H1 (cell line): Measurements from ENCODE around the gene PCCA. TPM values are rescaled to one million over a fixed set of nuclear protein-coding genes. Genes with fewer than 3 reads are reported as not detected.

ENCODE experiments used
- CTCF ChIA-PET: fragments of 300-600 bp; sonication (Branson Sonifier 250); formaldehyde crosslinking; loops from one replicate; lab custom pipeline; 2021; ENCODE audit not compliant: partially characterized antibody; lab: Charles Lee
- POLR2A ChIA-PET: fragments of 300-600 bp; sonication (Branson Sonifier 250); formaldehyde crosslinking; loops from one replicate; lab custom pipeline; 2021; ENCODE audit warnings: inconsistent platforms; ENCODE audit not compliant: partially characterized antibody; lab: Charles Lee
- DNase-seq, 2 experiments: peaks; one replicate each; pipeline versions ENCODE4 v3.0.0 to v3.0.0-alpha.2; 2010 to 2022; ENCODE audit warnings: low spot score in 2 of 2, low read depth in 1 of 2, mixed read lengths in 1 of 2
- FAIRE-seq: peaks from 2 replicates; lab custom pipeline; 2011; peaks lifted over from hg19 to GRCh38; lab: Jason Lieb, UNC
- H2AFZ ChIP-seq: 2 replicates; pipeline ENCODE4 v1.8.1; 2012; ENCODE audit warnings: low read length, inconsistent platforms
- H2AK5ac ChIP-seq: 2 replicates; pipeline ENCODE4 v1.6.1; 2013; ENCODE audit warnings: low read depth, low read length
- H2BK120ac ChIP-seq: replicated peaks from 2 replicates; pipeline ENCODE3; 2013; ENCODE audit warnings: low read depth, low read length, inconsistent platforms
- H2BK12ac ChIP-seq: 2 replicates; pipeline ENCODE4 v1.6.1; 2013; ENCODE audit warnings: low read depth, low read length
- H2BK15ac ChIP-seq: 2 replicates; pipeline ENCODE4 v1.6.1; 2013; ENCODE audit warnings: low read length
- H2BK20ac ChIP-seq: 2 replicates; pipeline ENCODE4 v1.6.1; 2013; ENCODE audit warnings: low read length
- H2BK5ac ChIP-seq: 2 replicates; pipeline ENCODE4 v1.6.1; 2013; ENCODE audit warnings: low read depth, low read length
- H3K14ac ChIP-seq: 2 replicates; pipeline ENCODE4 v1.6.1; 2013; ENCODE audit warnings: inconsistent platforms; ENCODE audit not compliant: insufficient read length
- H3K18ac ChIP-seq: 2 replicates; pipeline ENCODE4 v1.6.1; 2013; ENCODE audit warnings: low read length; ENCODE audit errors: extremely low read depth
- H3K23ac ChIP-seq: 2 replicates; pipeline ENCODE4 v1.6.1; 2013; ENCODE audit warnings: inconsistent platforms; ENCODE audit not compliant: insufficient read length
- H3K23me2 ChIP-seq: 2 replicates; pipeline ENCODE4 v1.6.1; 2013; ENCODE audit warnings: low read depth, low read length
- H3K27ac ChIP-seq: 2 replicates; pipeline ENCODE4 v1.6.1; 2011; ENCODE audit warnings: low read depth, low read length, inconsistent platforms
- H3K27me3 ChIP-seq, 4 experiments: replicated peaks in 1 of 4; 1 replicate in 1 of 4; 2 replicates in 3 of 4; pipeline versions ENCODE4 v1.6.1 to v1.8.1; 2011 to 2013; ENCODE audit warnings: low read length in 3 of 4, mild to moderate bottlenecking in 3 of 4, inconsistent platforms in 2 of 4, mixed read lengths in 2 of 4, moderate library complexity in 1 of 4; ENCODE audit not compliant: control insufficient read depth in 3 of 4, insufficient read depth in 3 of 4; ENCODE audit errors: extremely low read depth in 1 of 4
- H3K36me3 ChIP-seq, 4 experiments: 2 replicates each; pipeline versions ENCODE4 v1.6.1 to v1.8.1; 2011 to 2013; ENCODE audit warnings: mild to moderate bottlenecking in 4 of 4, low read length in 3 of 4, moderate library complexity in 2 of 4, control low read depth in 1 of 4, inconsistent platforms in 1 of 4; ENCODE audit not compliant: insufficient read depth in 4 of 4, control insufficient read depth in 2 of 4
- H3K4ac ChIP-seq: replicated peaks from 2 replicates; pipeline ENCODE3; 2013; ENCODE audit warnings: low read length, low read depth, mixed read lengths, inconsistent platforms; ENCODE audit not compliant: insufficient read length
- H3K4me1 ChIP-seq, 4 experiments: replicated peaks in 1 of 4; 1 replicate in 1 of 4; 2 replicates in 3 of 4; pipeline versions ENCODE4 v1.6.1 to v1.8.1; 2011 to 2013; ENCODE audit warnings: low read length in 3 of 4, inconsistent platforms in 2 of 4, mixed read lengths in 1 of 4; ENCODE audit not compliant: insufficient read depth in 4 of 4, control insufficient read depth in 3 of 4
- H3K4me2 ChIP-seq, 2 experiments: 2 replicates each; pipeline versions ENCODE4 v1.6.1 to v1.8.1; 2011 to 2013; ENCODE audit warnings: low read depth in 2 of 2, low read length in 2 of 2, control low read depth in 1 of 2, inconsistent platforms in 1 of 2, mild to moderate bottlenecking in 1 of 2; ENCODE audit not compliant: insufficient read depth in 1 of 2
- H3K4me3 ChIP-seq, 4 experiments: fragments of 200-600, 300-600 bp in 1 of 4; sonication (generic), shearing (Covaris generic), sonication (Bioruptor Twin) in 1 of 4; 2 replicates each; pipeline versions ENCODE4 v1.5.1 to v1.8.1; 2011 to 2016; ENCODE audit warnings: low read length in 4 of 4, low read depth in 3 of 4, control low read depth in 2 of 4, inconsistent platforms in 2 of 4, mild to moderate bottlenecking in 2 of 4, mixed read lengths in 1 of 4, moderate library complexity in 1 of 4; ENCODE audit not compliant: insufficient read depth in 2 of 4; ENCODE audit errors: extremely low read depth in 1 of 4
- H3K56ac ChIP-seq: replicated peaks from 2 replicates; pipeline ENCODE3; 2013; ENCODE audit warnings: low read depth, mild to moderate bottlenecking, mixed read lengths, low read length, inconsistent platforms; ENCODE audit not compliant: insufficient read length
- H3K79me1 ChIP-seq: 2 replicates; pipeline ENCODE4 v1.6.1; 2013; ENCODE audit warnings: low read depth, low read length, control low read depth
- H3K79me2 ChIP-seq, 2 experiments: 2 replicates each; pipeline versions ENCODE4 v1.6.1 to v1.8.1; 2012 to 2013; ENCODE audit warnings: low read length in 2 of 2, mild to moderate bottlenecking in 2 of 2, inconsistent platforms in 1 of 2; ENCODE audit not compliant: insufficient read depth in 2 of 2, control insufficient read depth in 1 of 2
- H3K9ac ChIP-seq, 4 experiments: replicated peaks in 1 of 4; 1 replicate in 1 of 4; 2 replicates in 3 of 4; pipeline versions ENCODE4 v1.6.1 to v1.8.1; 2011 to 2013; ENCODE audit warnings: low read depth in 3 of 4, low read length in 3 of 4, control low read depth in 2 of 4, mild to moderate bottlenecking in 2 of 4, moderate library complexity in 2 of 4, inconsistent platforms in 1 of 4; ENCODE audit errors: extremely low read depth in 1 of 4
- H3K9me3 ChIP-seq, 2 experiments: 2 replicates each; pipeline versions ENCODE4 v1.6.1 to v1.8.1; 2012 to 2013; ENCODE audit warnings: mild to moderate bottlenecking in 2 of 2, moderate library complexity in 2 of 2, control low read depth in 1 of 2, inconsistent platforms in 1 of 2, low read depth in 1 of 2, low read length in 1 of 2, mixed read lengths in 1 of 2; ENCODE audit not compliant: insufficient read depth in 2 of 2
- H4K20me1 ChIP-seq, 2 experiments: replicated peaks in 1 of 2; 2 replicates each; pipeline versions ENCODE3 to v1.8.1; 2011 to 2013; ENCODE audit warnings: inconsistent platforms in 2 of 2, low read length in 2 of 2, mild to moderate bottlenecking in 1 of 2; ENCODE audit not compliant: insufficient read depth in 2 of 2, control insufficient read depth in 1 of 2
- H4K5ac ChIP-seq: 2 replicates; pipeline ENCODE4 v1.6.1; 2013; ENCODE audit warnings: low read length, low read depth, mixed read lengths, inconsistent platforms; ENCODE audit not compliant: insufficient read length
- H4K8ac ChIP-seq: 2 replicates; pipeline ENCODE4 v1.8.0; 2013; ENCODE audit warnings: mild to moderate bottlenecking, moderate library complexity, low read length, inconsistent platforms; ENCODE audit not compliant: insufficient read depth; ENCODE audit errors: extremely low read depth
- H4K91ac ChIP-seq: replicated peaks from 2 replicates; pipeline ENCODE3; 2013; ENCODE audit warnings: low read length, mixed read lengths, inconsistent platforms; ENCODE audit not compliant: insufficient read length
- ASH2L ChIP-seq: fragments of 200-600, 300-600 bp; sonication (generic); IDR thresholded peaks from one replicate; pipeline ENCODE4 v1.7.1; 2017; ENCODE audit warnings: low read length
- ATF3 ChIP-seq: IDR thresholded peaks from 2 replicates; pipeline ENCODE4 v1.6.1; 2011; ENCODE audit warnings: low read depth, mild to moderate bottlenecking, low read length; ENCODE audit not compliant: insufficient read depth
- BACH1 ChIP-seq: IDR thresholded peaks from 2 replicates; pipeline ENCODE4 v1.6.1; 2012; ENCODE audit warnings: low read length, improper control_type of control experiment
- EP300 ChIP-seq, 2 experiments: IDR thresholded peaks; 1 replicate in 1 of 2; 2 replicates in 1 of 2; pipeline ENCODE4 v1.6.1; 2011 to 2012; ENCODE audit warnings: low read depth in 2 of 2, low read length in 2 of 2, mild to moderate bottlenecking in 2 of 2, borderline replicate concordance in 1 of 2, inconsistent platforms in 1 of 2, moderate library complexity in 1 of 2
- GABPA ChIP-seq: IDR thresholded peaks from 2 replicates; pipeline ENCODE4 v1.6.1; 2011; ENCODE audit warnings: mild to moderate bottlenecking, low read length, moderate library complexity, borderline replicate concordance; ENCODE audit not compliant: insufficient read depth
- POLR2AphosphoS5 ChIP-seq: IDR thresholded peaks from 2 replicates; pipeline ENCODE4 v1.6.1; 2011; ENCODE audit warnings: low read depth, low read length
- TCF12 ChIP-seq: IDR thresholded peaks from 2 replicates; pipeline ENCODE4 v1.6.1; 2011; ENCODE audit warnings: low read depth, mild to moderate bottlenecking, low read length
- ZNF274 ChIP-seq: IDR thresholded peaks from 2 replicates; pipeline ENCODE4 v1.7.0; 2012; ENCODE audit warnings: low read length, borderline replicate concordance; ENCODE audit errors: extremely low read depth
- WGBS, 2 experiments: shearing (Covaris generic) in 1 of 2; methylation state at CpG; one replicate each; pipeline versions ENCODE4 v1.1.6 to v1.1.7; 2013 to 2015; ENCODE audit warnings: low lambda C conversion rate in 2 of 2, mixed read lengths in 2 of 2, inconsistent platforms in 1 of 2, low coverage in 1 of 2, missing lambda C conversion rate in 1 of 2; ENCODE audit not compliant: insufficient replicate concordance in 2 of 2, insufficient coverage in 1 of 2, insufficient read length in 1 of 2; ENCODE audit errors: extremely low coverage in 1 of 2, missing lambda C conversion rate in 1 of 2; 5-methylcytosine and 5-hydroxymethylcytosine counted together
- polyA plus RNA-seq, 7 experiments: library from polyadenylated mRNA; depleted of rRNA in 3 of 7; stranded (reverse) in 5 of 7; unstranded in 2 of 7; fragments of >200 nt in 5 of 7; fragments of 200-250 nt in 2 of 7; gene quantifications; 1 replicate in 5 of 7; 2 replicates in 1 of 7; 4 replicates in 1 of 7; pipeline versions ENCODE4 v1.2.1 to v1.2.3, GENCODE V29; 2011 to 2013; ENCODE audit warnings: missing spikeins in 2 of 7, mixed read lengths in 2 of 7
- total RNA-seq: library from RNA; stranded (reverse); fragmentation: NEBNext Ultra II Directional; extraction: Animal tissue kit (Norgen Biotek cat#: 25700); gene quantifications from 2 replicates; pipeline ENCODE4 v1.2.1, GENCODE V29; 2021

PCCA gene
- total and polyA plus RNA-seq, 2 of the 8 experiments (the other 6 are each of a cell fraction or from before 2014, with no cell fraction given) = 18.4 to 49.8 TPM

DNA sequence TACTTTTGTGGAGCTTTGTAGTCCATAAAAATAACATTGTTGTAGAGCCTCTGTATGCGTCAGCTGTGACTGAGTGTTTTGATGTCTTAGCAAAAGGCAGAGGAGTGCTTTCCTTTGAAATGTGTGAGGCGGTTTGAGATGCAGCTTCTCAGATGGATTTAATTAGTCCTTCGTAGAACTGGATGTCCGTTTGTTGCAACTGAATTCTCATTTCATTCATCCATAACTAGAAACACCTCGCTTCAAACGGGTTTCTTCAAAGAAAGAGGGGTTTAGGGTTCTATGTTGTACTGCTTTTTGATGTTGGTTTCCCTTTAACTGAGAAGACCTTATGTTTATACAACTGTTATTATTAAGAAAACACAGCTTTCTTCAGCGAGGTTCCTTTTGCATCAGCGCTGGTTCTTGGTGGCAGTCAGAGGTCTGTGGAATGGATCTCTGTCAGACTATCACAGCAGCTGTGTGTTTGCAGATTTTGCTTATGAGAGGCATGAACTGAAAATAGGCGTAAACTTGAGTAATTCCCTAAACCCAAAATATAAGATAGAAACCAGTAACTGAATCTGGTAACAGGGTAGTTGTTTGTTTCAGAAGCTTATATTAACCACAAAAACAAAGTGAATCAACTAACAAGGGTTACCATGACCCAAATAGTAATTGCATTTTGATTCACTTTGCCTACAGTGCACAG, 305.3 kb downstream of the PCCA start:
- H3K18ac ChIP-seq = no peak overlapping the region
- no peaks in the 10 kb centered on the region for H3K27me3 ChIP-seq
- H3K23me2 ChIP-seq = no peaks in the 10 kb centered on the region
- H2BK120ac ChIP-seq = no peak overlapping the region
- H3K36me3 ChIP-seq = no peaks in the 10 kb centered on the region
- no peak overlapping the region for H2BK20ac ChIP-seq
- no peak for FAIRE-seq
- TF ChIP-seq POLR2AphosphoS5 (no peak), TCF12 (no peak), GABPA (no peak), ASH2L (no peak), ZNF274 (no peak), ATF3 (no peak), BACH1 (no peak), EP300 (IDR thresholded peaks at IDR 0.05; ENCODE audit: borderline replicate concordance in 1 of 2, low read depth in 2 of 2, low read length in 2 of 2) (no peak)
- H3K4ac ChIP-seq = no peak overlapping the region
- peaks cover 0 to 3% (median 1%) of the 10 kb centered on the region in 4 experiments; a peak in 4 of 7 replicates for H3K4me1 ChIP-seq
- H3K79me2 ChIP-seq = no peaks in the 10 kb centered on the region
- no peak overlapping the region for H4K5ac ChIP-seq
- no peak overlapping the region for H3K4me2 ChIP-seq
- CTCF ChIA-PET = interaction anchor here (1.1 to 1.9 kb wide), 4 partner anchors 117 to 157 kb away, joined by 4 to 6 read pairs (median 4); no protein-coding TSS in a partner anchor
- no peak overlapping the region for H3K56ac ChIP-seq
- H3K14ac ChIP-seq = no peak overlapping the region
- no peak for DNase-seq
- WGBS, 2 experiments = 87% methylated on average over 9 of the region's 9 CpGs; no CpG with 5 or more reads in 1 of the 2 experiments
- no peak overlapping the region for H2AK5ac ChIP-seq
- no peak overlapping the region for H2BK12ac ChIP-seq
- no peaks in the 10 kb centered on the region for H3K79me1 ChIP-seq
- POLR2A ChIA-PET = no interaction called here
- H2BK5ac ChIP-seq = no peak overlapping the region
- H2BK15ac ChIP-seq = no peak overlapping the region
- H4K91ac ChIP-seq = no peak overlapping the region
- no peaks in the 10 kb centered on the region for H4K20me1 ChIP-seq
- H3K9me3 ChIP-seq = no peaks in the 10 kb centered on the region
- H3K9ac ChIP-seq = no peak overlapping the region
- no peak overlapping the region for H2AFZ ChIP-seq
- H3K27ac ChIP-seq = no peak overlapping the region
- no peak overlapping the region for H3K23ac ChIP-seq
- no peak overlapping the region for H3K4me3 ChIP-seq
- H4K8ac ChIP-seq = no peak overlapping the region
